ENCODE measurements around the gene KIF16B. TPM values are rescaled to one million over a fixed set of nuclear protein-coding genes. Genes with fewer than 3 reads are reported as not detected.

The KIF16B gene
- total and polyA plus RNA-seq, 9 of the 15 experiments (the other 6 are each of a cell fraction or from before 2014, with no cell fraction given), result 1.00 to 10.6 (median 8.5) TPM

DNA sequence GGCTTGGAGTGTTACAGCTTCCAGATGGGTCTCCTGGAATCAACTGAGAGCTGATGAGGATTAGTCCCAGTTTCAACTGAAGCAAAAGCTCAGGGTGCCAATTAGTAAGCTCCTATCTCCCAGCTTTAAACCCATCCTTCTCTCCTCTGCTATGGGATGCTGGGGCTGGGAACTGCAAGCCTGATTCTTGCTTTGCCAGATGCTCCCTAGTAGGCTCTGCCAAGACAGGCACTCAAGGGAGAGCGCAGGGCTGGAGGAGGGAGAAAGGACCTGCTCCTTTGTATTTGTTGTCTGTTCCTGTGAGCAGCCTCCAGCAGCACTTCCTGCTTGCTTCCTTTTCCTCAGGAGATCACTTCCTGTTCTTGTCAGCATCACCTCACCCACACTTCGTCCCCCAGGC, 309.7 kb downstream of the KIF16B start:
- no peaks in the 10 kb centered on the region for H3K36me3 ChIP-seq (ENCODE audit: control insufficient read depth, insufficient read depth, low read length)
- FAIRE-seq (no peak), DNase-seq (ENCODE audit: extremely low read depth in 1 of 4, low spot score in 3 of 4) (no peak), ATAC-seq (no peak)
- H3K9me3 ChIP-seq (replicated peaks; ENCODE audit: control insufficient read depth, insufficient read depth, low read depth, low read length), result no peaks in the 10 kb centered on the region
- ChIA-PET CTCF (ENCODE audit: low intra/inter-chr PET ratio) (no interaction called here), POLR2A (interaction anchor here (0.6 kb wide), 1 partner anchor 13 kb away, joined by 3 read pairs; no protein-coding TSS in a partner anchor)
- H3K4me3 ChIP-seq, result no peak overlapping the region
- H3K4me1 ChIP-seq (replicated peaks in 1 of 2; ENCODE audit: control insufficient read depth in 2 of 2, insufficient read depth in 2 of 2, low read length in 2 of 2), result peaks cover 4 to 9% of the 10 kb centered on the region in 2 experiments; a peak in 4 of 5 replicates
- intact Hi-C loops (cut with micrococcal nuclease) (loop anchor here (10.0 kb wide), 1 partner anchor 211 kb away; no protein-coding TSS in a partner anchor), in situ Hi-C loops (cut with MboI) (no loop called here)
- no peak overlapping the region for H3K4me2 ChIP-seq (ENCODE audit: insufficient read depth, low read length)
- no peaks in the 10 kb centered on the region for H3K27me3 ChIP-seq (ENCODE audit: control insufficient read depth in 2 of 2, insufficient read depth in 2 of 2, low read length in 2 of 2)
- H3K9ac ChIP-seq (ENCODE audit: insufficient read depth in 1 of 2, low read depth in 2 of 2, low read length in 2 of 2), result no peak overlapping the region
- no peaks in the 10 kb centered on the region for H3K79me2 ChIP-seq (ENCODE audit: control insufficient read depth, insufficient read depth, low read length)
- H3K27ac ChIP-seq (ENCODE audit: extremely low read depth, low read depth, low read length), result no peak overlapping the region
- BruUV-seq (replicated peaks), result no TSS peak
- no peaks in the 10 kb centered on the region for H4K20me1 ChIP-seq (replicated peaks; ENCODE audit: control insufficient read depth, insufficient read depth, low read length)
- H2AFZ ChIP-seq (ENCODE audit: low read depth, low read length), result no peak overlapping the region
- H3K9me1 ChIP-seq (ENCODE audit: control insufficient read depth, insufficient read depth, low read length), result no peaks in the 10 kb centered on the region
- WGBS (ENCODE audit: insufficient coverage, low coverage, missing lambda C conversion rate), result 7% methylated on average over 2 of the region's 2 CpGs
- TF ChIP-seq PTRF (tag; IDR thresholded peaks at IDR 0.05), result no peak
- no peak for TF ChIP-seq ZNF124 (CRISPR knock-in tag; IDR thresholded peaks at IDR 0.05)
- TF ChIP-seq MXI1 (IDR thresholded peaks at IDR 0.05; ENCODE audit: low read depth, low read length), result no peak
- TF ChIP-seq, protein P1, sequence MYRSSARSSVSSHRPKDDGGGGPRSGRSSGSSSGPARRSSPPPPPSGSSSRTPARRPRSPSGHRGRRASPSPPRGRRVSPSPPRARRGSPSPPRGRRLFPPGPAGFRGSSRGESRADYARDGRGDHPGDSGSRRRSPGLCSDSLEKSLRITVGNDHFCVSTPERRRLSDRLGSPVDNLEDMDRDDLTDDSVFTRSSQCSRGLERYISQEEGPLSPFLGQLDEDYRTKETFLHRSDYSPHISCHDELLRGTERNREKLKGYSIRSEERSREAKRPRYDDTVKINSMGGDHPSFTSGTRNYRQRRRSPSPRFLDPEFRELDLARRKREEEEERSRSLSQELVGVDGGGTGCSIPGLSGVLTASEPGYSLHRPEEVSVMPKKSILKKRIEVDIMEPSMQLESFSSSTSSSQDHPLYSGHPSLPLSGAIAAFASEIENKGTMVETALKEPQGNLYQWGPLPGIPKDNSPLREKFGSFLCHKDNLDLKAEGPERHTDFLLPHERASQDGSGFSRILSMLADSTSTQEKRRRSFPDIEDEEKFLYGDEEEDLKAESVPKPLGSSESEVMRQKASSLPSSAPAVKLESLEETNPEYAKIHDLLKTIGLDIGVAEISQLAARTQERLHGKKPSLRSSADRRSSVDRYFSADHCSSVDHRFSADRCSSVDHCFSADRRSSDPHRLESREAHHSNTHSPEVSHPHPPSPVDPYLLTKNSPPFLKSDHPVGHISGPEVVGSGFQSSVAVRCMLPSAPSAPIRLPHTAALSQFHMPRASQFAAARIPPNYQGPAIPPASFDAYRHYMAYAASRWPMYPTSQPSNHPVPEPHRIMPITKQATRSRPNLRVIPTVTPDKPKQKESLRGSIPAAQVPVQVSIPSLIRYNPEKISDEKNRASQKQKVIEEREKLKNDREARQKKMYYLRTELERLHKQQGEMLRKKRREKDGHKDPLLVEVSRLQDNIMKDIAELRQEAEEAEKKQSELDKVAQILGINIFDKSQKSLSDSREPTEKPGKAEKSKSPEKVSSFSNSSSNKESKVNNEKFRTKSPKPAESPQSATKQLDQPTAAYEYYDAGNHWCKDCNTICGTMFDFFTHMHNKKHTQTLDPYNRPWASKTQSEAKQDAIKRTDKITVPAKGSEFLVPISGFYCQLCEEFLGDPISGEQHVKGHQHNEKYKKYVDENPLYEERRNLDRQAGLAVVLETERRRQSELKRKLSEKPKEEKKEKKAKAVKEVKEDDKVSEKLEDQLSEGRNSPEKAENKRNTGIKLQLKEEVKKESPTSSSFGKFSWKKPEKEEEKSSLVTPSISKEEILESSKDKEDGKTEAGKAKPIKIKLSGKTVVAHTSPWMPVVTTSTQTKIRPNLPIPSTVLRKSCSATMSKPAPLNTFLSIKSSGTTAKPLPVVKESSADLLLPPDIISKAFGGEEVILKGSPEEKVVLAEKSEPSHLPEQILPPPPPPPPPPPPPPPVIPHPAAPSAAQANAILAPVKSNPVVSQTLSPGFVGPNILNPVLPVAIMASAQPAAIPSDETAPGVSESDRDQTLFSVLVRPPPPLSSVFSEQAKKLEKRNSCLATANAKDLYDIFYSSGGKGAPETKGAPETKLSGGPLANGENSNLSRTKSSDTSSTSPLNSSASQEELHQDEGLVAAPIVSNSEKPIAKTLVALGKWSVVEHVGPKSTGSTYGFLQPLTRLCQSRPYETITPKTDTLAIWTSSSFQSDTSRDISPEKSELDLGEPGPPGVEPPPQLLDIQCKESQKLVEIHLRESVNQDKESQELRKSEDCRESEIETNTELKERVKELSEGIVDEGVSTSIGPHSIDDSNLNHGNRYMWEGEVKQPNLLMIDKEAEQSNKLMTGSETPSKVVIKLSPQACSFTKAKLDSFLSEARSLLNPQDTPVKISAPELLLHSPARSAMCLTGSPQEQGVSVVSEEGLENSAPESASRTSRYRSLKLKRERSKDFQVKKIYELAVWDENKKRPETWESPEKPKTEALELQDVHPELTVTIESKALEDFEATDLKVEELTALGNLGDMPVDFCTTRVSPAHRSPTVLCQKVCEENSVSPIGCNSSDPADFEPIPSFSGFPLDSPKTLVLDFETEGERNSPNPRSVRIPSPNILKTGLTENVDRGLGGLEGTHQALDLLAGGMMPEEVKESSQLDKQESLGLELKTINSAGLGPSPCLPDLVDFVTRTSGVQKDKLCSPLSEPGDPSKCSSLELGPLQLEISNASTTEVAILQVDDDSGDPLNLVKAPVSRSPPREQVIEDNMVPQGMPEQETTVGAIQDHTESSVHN (IDR thresholded peaks at IDR 0.05; ENCODE audit: borderline replicate concordance in 1 of 2, low read depth in 1 of 2), result no peak
- TF ChIP-seq ZNF584 (CRISPR knock-in tag; IDR thresholded peaks at IDR 0.05; ENCODE audit: low read depth), result no peak
- TF ChIP-seq, protein P2, sequence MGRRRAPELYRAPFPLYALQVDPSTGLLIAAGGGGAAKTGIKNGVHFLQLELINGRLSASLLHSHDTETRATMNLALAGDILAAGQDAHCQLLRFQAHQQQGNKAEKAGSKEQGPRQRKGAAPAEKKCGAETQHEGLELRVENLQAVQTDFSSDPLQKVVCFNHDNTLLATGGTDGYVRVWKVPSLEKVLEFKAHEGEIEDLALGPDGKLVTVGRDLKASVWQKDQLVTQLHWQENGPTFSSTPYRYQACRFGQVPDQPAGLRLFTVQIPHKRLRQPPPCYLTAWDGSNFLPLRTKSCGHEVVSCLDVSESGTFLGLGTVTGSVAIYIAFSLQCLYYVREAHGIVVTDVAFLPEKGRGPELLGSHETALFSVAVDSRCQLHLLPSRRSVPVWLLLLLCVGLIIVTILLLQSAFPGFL (CRISPR knock-in tag; IDR thresholded peaks at IDR 0.05), result no peak
- TF ChIP-seq XRCC3 (IDR thresholded peaks at IDR 0.05), result no peak
- TF ChIP-seq RNF2 (IDR thresholded peaks at IDR 0.05), result no peak
- TF ChIP-seq, protein P3, sequence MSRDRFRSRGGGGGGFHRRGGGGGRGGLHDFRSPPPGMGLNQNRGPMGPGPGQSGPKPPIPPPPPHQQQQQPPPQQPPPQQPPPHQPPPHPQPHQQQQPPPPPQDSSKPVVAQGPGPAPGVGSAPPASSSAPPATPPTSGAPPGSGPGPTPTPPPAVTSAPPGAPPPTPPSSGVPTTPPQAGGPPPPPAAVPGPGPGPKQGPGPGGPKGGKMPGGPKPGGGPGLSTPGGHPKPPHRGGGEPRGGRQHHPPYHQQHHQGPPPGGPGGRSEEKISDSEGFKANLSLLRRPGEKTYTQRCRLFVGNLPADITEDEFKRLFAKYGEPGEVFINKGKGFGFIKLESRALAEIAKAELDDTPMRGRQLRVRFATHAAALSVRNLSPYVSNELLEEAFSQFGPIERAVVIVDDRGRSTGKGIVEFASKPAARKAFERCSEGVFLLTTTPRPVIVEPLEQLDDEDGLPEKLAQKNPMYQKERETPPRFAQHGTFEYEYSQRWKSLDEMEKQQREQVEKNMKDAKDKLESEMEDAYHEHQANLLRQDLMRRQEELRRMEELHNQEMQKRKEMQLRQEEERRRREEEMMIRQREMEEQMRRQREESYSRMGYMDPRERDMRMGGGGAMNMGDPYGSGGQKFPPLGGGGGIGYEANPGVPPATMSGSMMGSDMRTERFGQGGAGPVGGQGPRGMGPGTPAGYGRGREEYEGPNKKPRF (IDR thresholded peaks at IDR 0.05; ENCODE audit: low read depth, low read length), result no peak
- TF ChIP-seq NFIX (CRISPR knock-in tag; IDR thresholded peaks at IDR 0.05; ENCODE audit: low read depth), result no peak
- no peak for TF ChIP-seq BCOR (IDR thresholded peaks at IDR 0.05)
- TF ChIP-seq SREBF1 (IDR thresholded peaks at IDR 0.05; ENCODE audit: borderline replicate concordance, low read depth, low read length), result no peak
